GM15510 (cell line): ENCODE results near the gene RETREG2.
A peak's percentile ranks its signal among the peaks of the same experiment; 100 is the strongest.

Source experiments
- POLR2A ChIP-seq: IDR thresholded peaks from 3 replicates; pipeline ENCODE4 v1.6.1; 2011; ENCODE audit warnings: borderline replicate concordance; ENCODE audit not compliant: insufficient read length; ENCODE audit errors: extremely low read depth

The RETREG2 gene

GRCh38 chr2:219161097-219161496, 17.0 kb upstream of the RETREG2 start:
- no peak for TF ChIP-seq POLR2A

- no peak for TF ChIP-seq POLR2A
Observed at GRCh38 chr2:219163156-219163555, 14.9 kb upstream of the RETREG2 start.

GRCh38 chr2:219165058-219165911, 12.8 kb upstream of the RETREG2 start:
- TF ChIP-seq POLR2A, result no peak

GRCh38 chr2:219167997-219168396, 10.1 kb upstream of the RETREG2 start:
- TF ChIP-seq POLR2A, result no peak

- no peak for TF ChIP-seq POLR2A
Observed at GRCh38 chr2:219168526-219168925, 9.5 kb upstream of the RETREG2 start.

GRCh38 chr2:219168932-219169331, 9.1 kb upstream of the RETREG2 start:
- TF ChIP-seq POLR2A, result no peak

GRCh38 chr2:219169930-219170654, 8.0 kb upstream of the RETREG2 start, which contains the start of gene SLC23A3:
TSS of gene SLC23A3 (minus strand) at chr2:219170029. CDS start at chr2:219169984, 45 bp downstream.
- no peak for TF ChIP-seq POLR2A

- no peak for TF ChIP-seq POLR2A
Observed at GRCh38 chr2:219171231-219171651, 6.8 kb upstream of the RETREG2 start.

GRCh38 chr2:219172231-219173154, 5.6 kb upstream of the RETREG2 start:
- no peak for TF ChIP-seq POLR2A

GRCh38 chr2:219173176-219173575, 4.9 kb upstream of the RETREG2 start:
- no peak for TF ChIP-seq POLR2A

- TF ChIP-seq POLR2A, result no peak
Observed at GRCh38 chr2:219174146-219174545, 3.9 kb upstream of the RETREG2 start.

- TF ChIP-seq POLR2A, result no peak
Observed at GRCh38 chr2:219174801-219175200, 3.3 kb upstream of the RETREG2 start.

- TF ChIP-seq POLR2A, result no peak
Observed at GRCh38 chr2:219175486-219175885, 2.6 kb upstream of the RETREG2 start.

GRCh38 chr2:219175928-219176817, 1.9 kb upstream of the RETREG2 start:
- peak; percentile 23 for TF ChIP-seq POLR2A
